Gastrocnemius medialis (tissue), 4 donors: ENCODE results near the gene TMEM150A. TPM values are rescaled to one million over a fixed set of nuclear protein-coding genes. Genes with fewer than 3 reads are reported as not detected.

Source experiments
- ATAC-seq, 2 donors: fragments of 150-250 bp; one replicate each; pipeline ENCODE4 v1.9.1; 2016
- DNase-seq, 2 donors: peaks; one replicate each; pipeline ENCODE4 v3.0.0-alpha.2; 2019
- H3K27ac ChIP-seq, 4 donors: fragments of 200-600 bp; sonication (generic); 1 replicate in 1 of 4; 2 replicates in 3 of 4; pipeline ENCODE4 v1.5.1; 2016 to 2018; ENCODE audit warnings: mild to moderate bottlenecking in 2 of 4, moderate library complexity in 1 of 4
- H3K27me3 ChIP-seq, 3 donors: fragments of 200-600 bp; sonication (generic) in 2 of 3; 1 replicate in 1 of 3; 2 replicates in 2 of 3; pipeline versions ENCODE4 v1.5.1 to v1.6.0; 2016 to 2019; ENCODE audit warnings: mild to moderate bottlenecking in 1 of 3, moderate library complexity in 1 of 3
- H3K36me3 ChIP-seq, 2 donors: fragments of 200-600 bp; sonication (generic) in 1 of 2; one replicate each; pipeline ENCODE4 v1.5.1; 2017 to 2018
- H3K4me1 ChIP-seq, 2 donors: fragments of 200-600 bp; sonication (generic) in 1 of 2; one replicate each; pipeline ENCODE4 v1.5.1; 2016 to 2017; ENCODE audit warnings: mild to moderate bottlenecking in 2 of 2
- H3K4me3 ChIP-seq, 4 donors: fragments of 200-600 bp; sonication (generic) in 3 of 4; 1 replicate in 1 of 4; 2 replicates in 3 of 4; pipeline ENCODE4 v1.5.1; 2016 to 2019; ENCODE audit warnings: mild to moderate bottlenecking in 2 of 4
- H3K9me3 ChIP-seq, 3 donors: fragments of 200-600 bp; sonication (generic) in 2 of 3; 1 replicate in 1 of 3; 2 replicates in 2 of 3; pipeline ENCODE4 v1.5.1; 2016 to 2019
- POLR2A ChIP-seq, 2 donors: fragments of 450-650 bp; IDR thresholded peaks; one replicate each; pipeline ENCODE4 v1.6.1; 2017; ENCODE audit warnings: antibody characterized with exemption in 2 of 2, mild to moderate bottlenecking in 2 of 2, moderate library complexity in 2 of 2
- in situ Hi-C, 4 donors: fragments of 200-750 bp; cut with MboI; loops; one replicate each; pipeline versions ENCODE4 v1.15.0 to v1.8.0; 2017; ENCODE audit warnings: low sequenced_read_pairs in 4 of 4
- intact Hi-C: fragments of 100-400 bp; cut with DNase I; formaldehyde crosslinking; loops from one replicate; pipeline ENCODE4 v1.15.1; 2023; ENCODE audit warnings: low total_unique reads
- total RNA-seq, 4 donors: library from RNA; depleted of rRNA; stranded (reverse); fragments of >200 nt; gene quantifications; one replicate each; pipeline versions ENCODE4 v1.1.0 to v1.2.3, GENCODE V29; 2016
- TF ChIP-seq, protein P1 (sequence below), 5 experiments: fragments of 450-650 bp in 3 of 5; fragments of 200-600 bp in 2 of 5; sonication (generic) in 2 of 5; IDR thresholded peaks in 4 of 5; conservative IDR thresholded peaks in 1 of 5; 1 replicate in 4 of 5; 2 replicates in 1 of 5; pipeline ENCODE4 v1.5.1; 2016 to 2019; ENCODE audit warnings: antibody characterized with exemption in 5 of 5, mild to moderate bottlenecking in 3 of 5, moderate library complexity in 3 of 5

TMEM150A gene
- total RNA-seq, 4 donors from 2014 or later, result 44.4 to 102 (median 80.7) TPM

DNA sequence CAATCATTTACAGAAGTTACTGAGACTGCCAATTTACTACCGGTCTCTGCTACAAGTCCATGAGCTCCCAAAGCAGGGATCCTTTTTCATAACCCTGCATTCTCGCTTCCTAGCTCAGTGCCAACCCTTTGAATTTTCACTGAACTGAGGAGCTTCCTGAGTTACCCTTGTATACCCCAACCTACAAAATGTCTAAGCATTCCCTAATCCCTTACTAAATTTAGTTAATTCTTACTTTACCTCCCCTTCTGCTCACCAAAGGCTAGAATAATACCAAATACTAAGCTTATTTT lies 53.9 kb downstream of the TMEM150A start:
- Histone ChIP-seq H3K27ac (peak overlapping the region in 3 of 4 donors; percentile 1 to 99 (median 53)), H3K4me1 (peaks cover 25 to 37% of the 10 kb centered on the region in 2 donors), H3K4me3 (no peak overlapping the region), H3K9me3 (no peaks in the 10 kb centered on the region), H3K36me3 (peaks cover 0 to 33% of the 10 kb centered on the region in 2 donors), H3K27me3 (no peaks in the 10 kb centered on the region)
- intact Hi-C loops, result no loop called here
- DNase-seq, result no peak
- TF ChIP-seq, protein P1, sequence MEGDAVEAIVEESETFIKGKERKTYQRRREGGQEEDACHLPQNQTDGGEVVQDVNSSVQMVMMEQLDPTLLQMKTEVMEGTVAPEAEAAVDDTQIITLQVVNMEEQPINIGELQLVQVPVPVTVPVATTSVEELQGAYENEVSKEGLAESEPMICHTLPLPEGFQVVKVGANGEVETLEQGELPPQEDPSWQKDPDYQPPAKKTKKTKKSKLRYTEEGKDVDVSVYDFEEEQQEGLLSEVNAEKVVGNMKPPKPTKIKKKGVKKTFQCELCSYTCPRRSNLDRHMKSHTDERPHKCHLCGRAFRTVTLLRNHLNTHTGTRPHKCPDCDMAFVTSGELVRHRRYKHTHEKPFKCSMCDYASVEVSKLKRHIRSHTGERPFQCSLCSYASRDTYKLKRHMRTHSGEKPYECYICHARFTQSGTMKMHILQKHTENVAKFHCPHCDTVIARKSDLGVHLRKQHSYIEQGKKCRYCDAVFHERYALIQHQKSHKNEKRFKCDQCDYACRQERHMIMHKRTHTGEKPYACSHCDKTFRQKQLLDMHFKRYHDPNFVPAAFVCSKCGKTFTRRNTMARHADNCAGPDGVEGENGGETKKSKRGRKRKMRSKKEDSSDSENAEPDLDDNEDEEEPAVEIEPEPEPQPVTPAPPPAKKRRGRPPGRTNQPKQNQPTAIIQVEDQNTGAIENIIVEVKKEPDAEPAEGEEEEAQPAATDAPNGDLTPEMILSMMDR (IDR thresholded peaks at IDR 0.05 in 4 of 5, conservative IDR thresholded peaks at IDR 0.05 in 1 of 5), result no peak
- no peak for TF ChIP-seq POLR2A (IDR thresholded peaks at IDR 0.05)
- ATAC-seq, result no peak
- in situ Hi-C loops, result loop anchor here in 1 of 4 donors (5.0 kb wide), 1 partner anchor 126 kb away; no protein-coding TSS in a partner anchor

Other genes starting within 250 kb of the TMEM150A start
- gene RETSAT, start 248.2 kb downstream of the TMEM150A start, total RNA-seq, result 100 to 1,000 TPM in 3 of 4 donors, 10 to 100 TPM in 1; 62.2 to 151 (median 116) TPM
- 10 to 100 TPM; 15.9 to 31.7 (median 25.0) TPM for gene ELMOD3, start 247.9 kb downstream of the TMEM150A start, total RNA-seq
- gene CAPG, start 192.3 kb downstream of the TMEM150A start, total RNA-seq, result 10 to 100 TPM; 15.9 to 35.6 (median 23.1) TPM
- gene SH2D6, start 184.0 kb downstream of the TMEM150A start, total RNA-seq, result 1 to 10 TPM in 1 of 4 donors, not detected in 3; 3.5 TPM
- gene MAT2A, start 63.5 kb downstream of the TMEM150A start, total RNA-seq, result 100 to 1,000 TPM in 1 of 4 donors, 10 to 100 TPM in 3; 33.2 to 131 (median 56.0) TPM
- gene GGCX, start 41.2 kb downstream of the TMEM150A start, total RNA-seq, result 10 to 100 TPM; 18.3 to 33.1 (median 28.2) TPM
- 10 to 100 TPM in 1 of 4 donors, 1 to 10 TPM in 3; 5.3 to 12.1 (median 7.1) TPM for gene VAMP8, start 25.1 kb downstream of the TMEM150A start, total RNA-seq
- 10 to 100 TPM; 19.9 to 47.0 (median 36.9) TPM for gene VAMP5, start 18.3 kb downstream of the TMEM150A start, total RNA-seq
- 100 to 1,000 TPM; 207 to 235 (median 215) TPM for gene RNF181, start 7.0 kb downstream of the TMEM150A start, total RNA-seq
- 10 to 100 TPM; 28.4 to 35.4 (median 32.3) TPM for gene C2orf68, start 9.4 kb upstream of the TMEM150A start, total RNA-seq
- gene USP39, start 13.5 kb upstream of the TMEM150A start, total RNA-seq, result 100 to 1,000 TPM in 1 of 4 donors, 10 to 100 TPM in 3; 72.2 to 139 (median 92.1) TPM
- not detected for gene SFTPB, start 65.5 kb upstream of the TMEM150A start, total RNA-seq
- 10 to 100 TPM in 2 of 4 donors, 1 to 10 TPM in 2; 3.6 to 36.1 (median 12.0) TPM for gene GNLY, start 91.7 kb upstream of the TMEM150A start, total RNA-seq
- 100 to 1,000 TPM; 122 to 266 (median 150) TPM for gene ATOH8, start 151.3 kb upstream of the TMEM150A start, total RNA-seq